Medulla oblongata (tissue), 1 donor: ENCODE measurements around the gene PPP2R5C.
A peak's percentile ranks its signal among the peaks of the same experiment; 100 is the strongest.

ENCODE experiments used
- DNase-seq: peaks from one replicate; pipeline ENCODE4 v3.0.0-alpha.2; 2015; ENCODE audit errors: extremely low spot score

The PPP2R5C gene

DNA sequence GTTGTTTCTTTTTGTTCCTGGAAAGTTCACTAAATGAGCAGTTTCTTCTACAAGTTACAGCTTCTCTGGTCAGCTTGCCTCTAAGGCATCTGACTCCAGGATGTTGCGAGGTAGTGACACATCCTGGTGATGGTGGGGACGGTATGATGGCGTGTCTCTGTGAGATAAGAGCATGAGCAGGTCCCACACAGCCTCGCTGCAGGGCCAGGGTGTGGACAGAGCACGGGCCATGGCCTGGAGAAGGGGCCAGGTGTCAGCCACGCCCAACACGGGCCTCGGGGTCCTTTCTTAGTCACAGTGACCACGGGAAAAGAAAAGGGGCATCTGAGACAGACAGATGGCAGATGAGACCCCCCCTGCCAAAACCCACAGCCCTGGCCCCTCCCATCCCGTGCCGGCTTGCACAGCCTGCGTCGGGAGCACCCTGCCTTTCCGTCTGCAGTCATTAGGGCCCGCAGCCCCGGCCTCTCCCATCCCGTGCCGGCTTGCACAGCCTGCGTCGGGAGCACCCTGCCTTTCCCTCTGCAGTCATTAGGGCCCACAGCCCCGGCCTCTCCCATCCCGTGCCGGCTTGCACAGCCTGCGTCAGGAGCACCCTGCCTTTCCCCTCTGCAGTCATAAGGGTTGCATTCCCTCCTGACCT, 123.5 kb downstream of the PPP2R5C start:
- no peak for DNase-seq

DNA sequence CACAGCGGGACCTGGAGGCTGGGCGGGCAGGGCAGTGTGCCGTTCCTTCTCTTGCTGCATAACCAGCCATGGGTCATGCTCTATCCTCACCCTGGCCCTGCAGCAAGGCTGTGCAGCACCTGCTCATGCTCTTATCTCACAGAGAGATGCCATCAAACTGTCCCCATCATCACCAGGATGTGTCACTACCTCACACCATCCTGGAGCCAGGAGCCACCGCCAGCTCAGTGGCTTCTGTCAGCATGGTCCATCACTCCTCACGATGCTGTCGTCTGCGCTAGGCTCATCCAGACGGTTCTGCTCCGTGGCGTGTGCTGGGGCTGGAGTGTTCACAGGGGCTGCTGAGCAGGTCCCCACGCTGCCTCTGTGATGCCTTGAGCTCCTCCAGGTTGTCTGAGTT, 125.7 kb downstream of the PPP2R5C start:
- DNase-seq, result no peak

DNA sequence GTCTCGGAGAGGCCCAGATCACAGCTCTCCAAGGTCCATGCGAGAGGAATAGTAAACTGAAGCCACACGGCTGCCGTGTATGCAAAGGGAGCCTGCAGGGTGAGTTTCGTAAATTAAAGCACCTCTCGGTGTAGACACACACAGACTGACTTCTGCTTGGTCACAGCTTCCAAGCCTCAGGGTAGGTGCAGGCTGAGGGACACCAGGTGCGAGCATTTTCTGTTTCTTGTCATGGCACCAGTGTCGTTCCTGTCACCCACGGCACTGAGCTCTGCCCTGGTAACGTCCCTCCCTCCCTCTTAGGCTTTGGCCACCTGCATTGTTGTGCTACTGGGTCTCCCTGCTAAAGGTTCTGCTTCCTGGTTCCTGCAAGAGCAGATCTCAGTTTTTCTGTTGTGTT, 126.7 kb downstream of the PPP2R5C start:
- DNase-seq, result no peak

DNA sequence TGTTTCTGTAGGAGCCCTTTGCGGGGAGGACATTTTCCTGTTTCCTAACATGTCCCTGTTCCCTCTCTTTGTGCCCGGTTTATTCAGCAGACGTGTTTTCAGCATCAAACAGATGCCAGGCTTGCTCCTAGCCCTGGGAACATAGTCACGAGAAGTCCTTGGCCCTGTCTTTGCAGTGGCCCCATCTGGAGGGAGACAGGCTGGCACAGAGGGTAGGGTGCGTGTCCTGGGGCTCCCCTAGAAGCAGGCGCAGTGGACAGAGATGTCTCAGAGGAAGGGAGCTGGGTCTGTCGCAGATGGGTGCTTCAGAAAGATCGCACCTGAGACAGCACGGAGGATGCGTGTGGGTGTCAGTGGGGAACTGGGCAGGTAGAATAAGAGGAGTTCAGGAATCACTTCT, 127.9 kb downstream of the PPP2R5C start:
- no peak for DNase-seq

DNA sequence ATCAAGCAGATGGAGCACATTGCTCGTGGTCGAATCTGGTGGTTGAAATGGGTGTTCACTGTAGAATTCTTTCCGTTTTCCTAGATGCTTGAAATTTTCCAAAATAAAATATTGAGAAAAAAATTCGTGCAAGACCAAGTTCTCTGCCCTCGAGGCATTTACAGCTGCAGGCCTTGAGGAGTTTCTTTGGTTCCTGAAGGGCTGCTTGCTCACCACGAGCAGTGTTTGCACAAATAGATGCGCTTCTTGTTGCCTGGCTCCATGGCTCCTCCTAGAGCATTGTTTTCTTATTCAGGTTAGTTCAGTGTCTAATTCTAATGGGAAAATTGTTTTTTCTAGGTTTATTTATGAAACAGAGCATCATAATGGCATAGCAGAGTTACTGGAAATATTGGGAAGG, 128.4 kb downstream of the PPP2R5C start:
- peak; percentile 36 for DNase-seq

DNA sequence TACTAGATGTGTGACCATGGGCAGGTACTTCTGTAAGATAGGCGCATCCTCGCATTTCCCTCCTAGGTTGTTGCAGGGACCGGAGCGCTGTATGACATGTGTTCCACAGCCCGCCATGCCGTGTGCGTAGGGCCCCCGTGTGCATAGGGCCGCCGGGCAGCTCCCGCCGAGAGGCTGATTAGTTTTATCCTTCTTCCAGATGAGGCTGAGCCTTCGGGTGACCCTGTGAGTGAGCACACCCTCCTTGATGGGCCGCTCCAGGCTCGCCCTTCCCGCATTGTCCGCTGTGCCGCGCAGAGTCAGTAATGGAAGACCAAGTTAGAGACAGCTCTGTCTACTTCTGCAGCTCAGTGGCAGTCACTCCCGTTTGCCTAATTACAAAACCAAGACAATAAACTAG, 130.0 kb downstream of the PPP2R5C start:
- DNase-seq, result no peak

DNA sequence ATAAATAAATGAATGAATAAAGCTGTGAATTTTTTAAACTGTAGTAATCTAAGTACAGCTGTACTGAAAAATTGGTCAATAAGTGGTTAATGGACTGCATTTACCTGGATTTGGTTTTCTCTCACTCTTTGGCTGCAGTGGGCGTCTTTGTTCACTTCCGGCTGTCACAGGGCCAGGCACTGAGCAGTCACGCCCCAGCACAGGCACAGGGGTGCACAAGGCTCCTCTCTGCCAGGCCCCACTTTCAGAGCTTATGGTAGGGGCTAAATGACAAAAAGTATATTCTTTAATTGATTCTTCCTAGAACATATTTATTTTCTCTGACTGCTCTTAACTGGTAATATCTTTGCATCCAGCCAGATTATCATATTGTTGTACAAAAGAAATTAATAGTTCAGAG, 132.2 kb downstream of the PPP2R5C start:
- no peak for DNase-seq

DNA sequence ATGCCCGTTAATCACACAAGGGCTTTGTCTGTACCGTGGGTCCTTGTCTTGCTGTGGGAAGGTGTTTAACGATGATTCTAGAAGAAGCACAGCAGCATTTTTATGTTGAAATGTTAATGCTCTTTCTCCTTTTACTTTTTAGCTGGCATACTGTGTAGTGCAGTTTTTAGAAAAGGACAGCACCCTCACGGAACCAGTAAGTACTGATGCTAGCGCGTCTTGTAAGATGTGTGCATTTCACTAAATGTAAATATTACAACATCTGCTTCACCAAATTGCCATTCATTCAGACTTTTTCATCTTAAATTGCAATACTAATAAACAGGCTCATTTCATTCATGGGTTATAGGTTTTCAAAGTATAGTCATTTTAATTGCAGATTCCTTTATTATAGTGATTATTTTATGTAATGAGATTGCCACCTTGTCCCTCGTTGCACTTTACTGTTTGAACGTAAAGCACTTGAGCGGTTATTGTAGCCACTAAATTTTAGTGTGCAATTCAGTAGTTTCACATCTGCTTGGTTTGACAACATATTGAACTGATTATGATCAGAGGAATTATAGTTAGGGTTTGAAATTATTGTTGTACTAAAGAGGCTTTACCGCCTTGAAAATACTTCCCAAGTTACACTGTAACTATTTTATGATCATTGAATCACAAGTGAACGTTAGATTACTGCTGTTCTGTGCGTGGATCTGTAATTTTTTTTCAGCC, 133.0 kb downstream of the PPP2R5C start:
- DNase-seq, result no peak

DNA sequence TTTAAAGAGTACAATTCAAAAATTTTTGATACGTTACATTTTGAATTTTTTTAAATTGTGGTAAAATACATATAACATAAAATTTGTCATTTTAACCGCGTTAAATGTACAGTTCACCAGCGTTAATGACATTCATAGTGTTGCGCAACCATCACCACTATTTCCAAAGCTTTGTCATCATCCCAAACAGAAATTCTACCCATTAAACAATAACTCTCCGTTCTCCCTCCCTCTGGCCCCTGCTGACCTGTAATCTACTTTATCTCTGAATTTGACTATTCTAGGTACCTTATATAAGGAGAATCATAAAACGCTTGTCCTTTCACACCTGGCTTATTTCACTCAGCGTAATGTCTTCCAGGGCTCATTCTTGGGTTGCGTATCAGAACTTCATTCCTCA, 133.7 kb downstream of the PPP2R5C start:
- DNase-seq, result no peak

DNA sequence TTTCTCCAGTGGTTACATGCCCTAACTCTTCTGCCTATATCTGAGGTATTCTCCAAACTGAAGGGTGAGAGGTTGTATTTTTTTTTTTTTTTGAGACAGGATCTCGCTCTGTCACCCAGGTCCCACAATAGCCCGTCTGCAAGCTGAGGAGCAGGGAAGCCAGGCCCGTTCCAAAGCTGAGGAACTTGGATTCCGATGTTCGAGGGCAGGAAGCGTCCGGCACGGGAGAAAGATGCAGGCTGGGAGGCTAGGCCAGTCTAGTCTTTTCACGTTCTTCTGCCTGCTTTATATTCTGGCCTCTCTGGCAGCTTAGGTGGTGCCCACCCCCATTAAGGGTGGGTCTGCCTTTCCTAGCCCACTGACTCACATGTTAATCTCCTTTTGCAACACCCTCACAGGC, 135.8 kb downstream of the PPP2R5C start:
- DNase-seq, result no peak

DNA sequence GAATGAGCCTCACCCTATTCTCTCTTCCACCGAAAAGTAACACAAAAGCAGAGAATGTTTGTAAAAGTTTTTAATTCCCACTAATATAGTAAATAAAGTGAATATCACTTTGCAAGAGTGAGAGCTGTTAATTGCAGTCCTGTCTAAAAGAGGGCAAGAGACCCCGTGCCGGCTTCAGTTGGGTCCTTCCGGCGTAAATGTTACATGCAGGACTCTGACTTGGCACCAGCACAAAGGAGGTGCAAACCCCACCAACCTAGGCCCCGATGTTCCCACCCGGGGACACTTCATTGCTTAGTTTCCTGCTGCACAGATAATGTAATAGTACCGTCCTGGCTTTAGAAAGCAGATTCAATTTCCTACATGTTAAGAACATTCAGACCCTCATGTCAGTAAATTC, 136.9 kb downstream of the PPP2R5C start:
- DNase-seq, result no peak

DNA sequence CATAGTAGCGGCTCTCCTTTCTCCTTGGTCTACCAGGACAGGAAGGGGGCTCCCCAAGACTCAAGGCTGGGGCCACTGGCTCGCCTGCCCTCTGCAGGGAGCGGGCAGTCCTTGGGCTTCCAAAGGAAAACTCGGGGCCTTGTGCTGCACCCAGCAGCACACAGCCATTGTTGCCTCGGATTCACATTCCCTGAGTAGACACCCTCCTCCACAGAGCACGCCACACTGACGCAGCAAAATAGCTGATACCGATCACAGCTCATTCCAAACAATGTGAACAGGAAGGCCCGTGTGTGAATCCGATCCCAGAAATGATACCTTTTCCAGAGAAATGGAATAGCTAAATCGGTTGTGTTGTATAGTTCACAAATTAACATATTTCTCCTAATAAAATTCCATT, 137.8 kb downstream of the PPP2R5C start:
- no peak for DNase-seq

DNA sequence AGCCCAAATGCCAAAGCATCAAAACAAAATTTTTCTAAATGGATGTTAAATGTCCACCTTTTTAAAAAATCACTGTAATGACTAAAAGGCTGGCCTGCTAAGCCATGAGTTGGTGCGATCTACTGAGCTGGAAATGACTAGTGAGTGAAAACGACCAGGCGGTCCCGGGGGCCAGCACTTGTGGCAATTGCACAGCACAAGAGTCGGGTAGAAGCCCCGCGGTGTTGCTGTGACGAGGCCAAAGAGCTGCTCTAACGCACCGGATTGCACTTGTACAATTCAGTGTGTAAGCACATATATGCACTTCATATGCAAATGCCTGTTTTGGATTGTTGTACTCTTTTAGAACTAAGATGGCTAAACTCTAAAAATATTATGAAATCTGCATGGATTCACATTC, 138.7 kb downstream of the PPP2R5C start:
- DNase-seq, result no peak

DNA sequence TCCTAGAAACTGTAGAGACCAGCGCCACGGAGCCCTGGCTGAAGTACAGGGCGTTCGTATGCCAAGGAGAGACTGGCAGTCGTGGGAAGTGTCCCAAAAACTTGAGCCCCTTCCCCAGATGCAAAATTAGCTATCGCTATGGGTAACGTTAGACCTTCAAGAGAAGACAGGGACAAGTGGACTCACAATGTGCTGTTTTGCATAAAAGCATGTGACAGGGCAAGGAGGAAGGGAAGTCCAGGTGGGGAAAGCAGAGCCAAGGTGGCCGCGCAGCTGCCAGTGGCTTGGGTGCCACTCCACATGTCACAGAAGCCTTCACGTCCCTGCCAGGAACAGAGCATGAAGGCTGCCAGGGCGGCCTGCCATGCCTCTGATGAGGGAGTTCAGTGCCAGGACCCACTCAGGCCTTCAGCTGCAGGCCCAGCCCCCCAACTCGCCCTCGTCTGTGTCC, 141.6 kb downstream of the PPP2R5C start:
- DNase-seq, result peak; percentile 81

DNA sequence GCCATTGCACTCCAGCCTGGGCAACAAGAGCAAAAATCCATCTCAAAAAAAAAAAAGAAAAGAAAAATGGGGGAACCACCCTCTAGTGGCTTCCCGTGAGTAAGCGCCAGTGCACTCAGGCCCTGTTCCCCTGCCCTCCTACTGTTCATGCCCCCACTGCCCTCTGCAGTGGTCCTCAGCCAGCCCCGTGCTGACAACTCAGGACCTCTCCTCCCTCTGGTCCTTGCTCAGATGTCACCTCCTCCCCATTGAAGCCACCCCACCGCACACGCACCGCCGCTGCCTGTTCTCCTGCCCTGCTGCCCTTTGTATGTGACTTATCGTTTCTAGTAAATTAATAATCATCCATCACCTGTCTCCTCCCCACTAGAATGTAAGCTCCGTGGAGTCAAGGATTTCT, 144.1 kb downstream of the PPP2R5C start:
- DNase-seq, result no peak

DNA sequence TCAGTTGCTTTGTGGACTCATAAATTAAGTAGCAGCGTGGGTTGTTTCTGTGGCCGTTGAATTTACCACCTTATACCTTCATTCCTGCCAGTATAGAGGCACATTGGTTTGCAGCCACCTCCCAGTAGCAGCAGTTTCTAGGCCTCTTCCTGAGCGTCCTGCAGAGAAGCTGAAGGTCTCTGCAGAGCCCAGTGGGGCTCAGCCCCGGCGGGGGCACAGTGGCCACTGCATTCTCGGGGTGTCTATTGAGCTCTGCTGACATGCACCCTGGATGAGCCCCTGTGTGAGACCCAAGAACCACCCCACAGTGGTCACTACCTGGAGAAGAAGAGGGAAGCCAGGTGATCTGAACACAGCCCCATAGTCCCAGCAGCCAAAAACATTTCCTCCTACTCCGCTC, 145.1 kb downstream of the PPP2R5C start:
- DNase-seq, result no peak

DNA sequence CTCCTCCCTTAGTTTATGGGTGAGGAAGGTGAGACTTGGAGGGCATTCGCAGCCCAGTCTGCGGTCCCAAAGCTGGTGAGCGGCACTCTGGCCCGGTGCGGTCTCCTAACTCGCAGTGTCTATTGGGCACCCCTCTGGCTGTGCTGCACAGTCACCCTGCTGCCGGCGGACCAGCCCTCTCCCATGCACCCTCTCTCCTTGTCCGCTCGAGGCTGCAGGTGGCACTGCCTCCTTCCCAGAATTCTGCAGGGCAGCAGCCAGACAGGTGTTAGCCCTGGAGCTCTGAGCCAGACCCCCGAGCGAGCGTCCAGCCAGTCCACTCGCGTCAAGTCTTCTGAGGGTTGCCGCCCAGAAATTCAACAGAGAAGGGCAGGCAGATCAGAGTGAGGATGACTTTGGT, 146.1 kb downstream of the PPP2R5C start:
- DNase-seq, result no peak

DNA sequence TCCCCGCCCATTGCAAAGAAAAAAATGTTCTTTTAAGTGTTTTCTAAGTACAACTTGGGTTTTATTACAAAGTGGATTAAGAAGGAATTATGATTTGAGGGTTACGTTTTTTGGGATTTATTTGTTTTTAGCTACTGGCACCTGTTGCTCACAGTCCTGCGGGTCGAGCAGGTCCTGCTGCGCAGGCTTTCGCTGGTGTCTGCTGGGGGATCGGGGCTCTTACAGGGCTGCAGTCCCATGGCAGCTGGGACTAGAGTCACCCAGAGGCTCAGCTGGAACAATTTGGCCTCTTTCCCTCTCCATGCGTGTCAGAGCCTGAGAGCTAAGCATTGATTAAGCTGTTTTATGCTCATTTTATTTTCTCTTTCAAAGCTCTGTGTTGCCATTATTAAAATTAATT, 147.3 kb downstream of the PPP2R5C start:
- DNase-seq, result peak; percentile 24

DNA sequence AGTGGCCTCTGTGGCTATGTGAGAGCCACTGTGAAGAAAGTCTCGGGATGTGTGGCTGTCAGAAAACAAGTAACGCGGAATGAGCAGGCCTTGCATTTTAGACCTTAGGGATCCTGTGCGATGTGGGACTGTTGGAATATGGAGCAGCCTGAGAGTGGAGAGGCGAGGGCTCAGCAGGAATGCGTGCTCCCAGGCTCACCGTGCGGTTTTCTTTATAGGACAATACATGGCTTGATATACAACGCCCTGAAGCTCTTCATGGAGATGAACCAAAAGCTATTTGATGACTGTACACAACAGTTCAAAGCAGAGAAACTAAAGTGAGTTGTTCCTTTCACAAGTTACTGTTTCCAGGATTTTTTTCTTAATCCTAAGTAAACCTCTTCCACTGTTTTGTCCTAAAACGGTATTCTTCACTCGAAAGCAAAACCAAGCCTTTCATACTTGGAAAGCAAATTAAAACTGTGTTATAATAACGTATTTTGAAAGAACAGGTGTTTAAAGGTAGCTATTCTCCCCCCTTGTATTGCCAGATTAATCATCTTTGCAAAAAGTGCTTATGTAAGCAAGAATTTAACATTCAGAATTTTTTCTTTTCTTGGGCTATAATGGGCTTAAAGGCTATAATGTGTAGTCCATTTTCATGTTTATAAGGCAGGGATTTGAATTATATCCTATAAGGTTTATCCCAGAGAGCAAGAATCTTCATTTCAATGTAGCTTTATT, 148.0 kb downstream of the PPP2R5C start:
- DNase-seq, result no peak

DNA sequence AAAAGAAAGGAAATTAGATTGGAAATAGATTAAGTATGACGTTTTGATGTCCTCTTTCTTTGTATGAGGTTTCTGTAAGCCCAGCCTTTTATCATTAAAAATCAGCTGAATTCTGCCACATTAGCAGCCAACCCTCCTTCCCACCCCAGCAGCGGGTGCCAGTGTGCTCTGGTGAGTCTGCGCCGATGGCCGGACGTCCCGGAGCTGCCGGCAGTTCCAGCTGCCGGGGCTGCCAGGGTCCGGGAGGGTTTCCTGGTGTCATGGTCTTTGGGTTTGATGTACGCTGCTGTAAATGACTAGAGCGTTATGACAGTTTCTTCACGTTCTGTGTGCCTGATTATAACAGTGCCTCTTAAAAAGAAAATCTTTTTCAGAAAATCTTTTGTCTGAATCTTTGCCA, 151.3 kb downstream of the PPP2R5C start:
- no peak for DNase-seq

DNA sequence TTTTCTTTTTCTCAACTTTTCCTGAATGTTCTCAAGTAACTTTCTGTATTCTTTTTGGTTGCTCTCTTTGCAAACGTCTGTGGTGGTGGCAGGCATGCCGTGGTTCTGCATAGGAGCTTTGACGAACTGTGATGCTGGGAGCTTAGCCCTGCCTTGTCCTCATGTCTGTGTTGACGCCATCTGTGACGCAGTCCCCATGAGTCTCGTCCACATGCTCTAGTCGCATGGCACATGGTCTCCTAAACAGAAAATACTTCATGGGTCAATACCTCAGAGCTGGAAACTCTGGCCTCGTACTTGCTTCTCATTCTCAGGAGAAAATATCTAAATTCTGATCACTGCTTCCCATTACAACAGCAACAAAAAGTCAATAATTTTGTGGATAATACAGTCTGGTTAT, 152.6 kb downstream of the PPP2R5C start:
- no peak for DNase-seq

DNA sequence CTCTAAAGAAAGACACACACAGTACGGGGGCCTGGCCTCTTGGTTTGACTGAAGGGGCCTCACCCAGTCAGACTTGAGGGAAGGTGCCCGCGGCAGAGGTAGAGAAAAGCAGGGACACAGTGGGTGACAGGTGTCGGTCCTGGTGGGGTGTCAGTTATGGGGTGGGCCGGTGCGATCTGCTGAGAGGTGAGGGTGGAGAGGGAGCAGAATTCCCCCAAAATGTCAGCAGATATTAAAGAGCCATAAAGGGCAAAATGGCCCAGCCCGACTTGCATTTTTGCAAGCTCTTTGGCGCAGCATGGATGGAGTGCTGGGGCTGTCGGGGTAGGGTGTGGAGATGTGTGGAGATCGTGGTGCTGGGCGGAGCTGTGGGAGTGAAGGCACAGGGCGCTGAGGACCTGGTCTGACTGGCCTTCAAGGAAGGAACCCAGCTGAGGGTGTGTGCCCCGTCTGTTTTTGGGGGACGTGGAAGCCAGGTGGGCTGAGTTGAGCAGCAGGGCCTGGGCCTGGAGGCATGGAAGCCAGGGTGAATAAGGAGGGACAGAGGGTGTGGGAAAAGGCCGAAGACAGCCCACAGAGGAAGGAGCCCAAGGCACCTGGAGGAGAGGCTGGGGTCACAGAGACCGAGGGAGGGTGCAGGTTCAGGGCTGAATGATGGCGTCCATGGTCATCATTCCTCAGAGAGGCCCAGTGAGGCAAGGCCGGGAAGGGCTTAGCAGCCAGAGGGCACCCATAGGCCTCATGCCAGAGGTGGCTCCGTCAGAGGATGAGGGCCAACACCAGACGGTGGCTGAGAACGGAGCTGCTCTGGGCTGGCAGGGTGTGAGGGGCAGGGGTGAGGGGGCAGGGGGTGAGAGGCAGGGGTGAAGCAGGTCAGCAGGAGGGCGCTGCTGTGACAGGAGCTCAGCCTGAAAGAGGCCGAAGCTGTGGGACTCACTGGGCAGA, 154.6 kb downstream of the PPP2R5C start:
- DNase-seq, result no peak
